ENCODE measurements around the gene REL. TPM values are rescaled to one million over a fixed set of nuclear protein-coding genes. Genes with fewer than 3 reads are reported as not detected.
"Not testable (repeated sequence)": the region's sequence is repeated elsewhere in the genome, so short reads cannot be mapped to it uniquely, and the experiment has no call there.

The REL gene
- total RNA-seq, 1 experiment from 2014 or later = 7.1 TPM

DNA sequence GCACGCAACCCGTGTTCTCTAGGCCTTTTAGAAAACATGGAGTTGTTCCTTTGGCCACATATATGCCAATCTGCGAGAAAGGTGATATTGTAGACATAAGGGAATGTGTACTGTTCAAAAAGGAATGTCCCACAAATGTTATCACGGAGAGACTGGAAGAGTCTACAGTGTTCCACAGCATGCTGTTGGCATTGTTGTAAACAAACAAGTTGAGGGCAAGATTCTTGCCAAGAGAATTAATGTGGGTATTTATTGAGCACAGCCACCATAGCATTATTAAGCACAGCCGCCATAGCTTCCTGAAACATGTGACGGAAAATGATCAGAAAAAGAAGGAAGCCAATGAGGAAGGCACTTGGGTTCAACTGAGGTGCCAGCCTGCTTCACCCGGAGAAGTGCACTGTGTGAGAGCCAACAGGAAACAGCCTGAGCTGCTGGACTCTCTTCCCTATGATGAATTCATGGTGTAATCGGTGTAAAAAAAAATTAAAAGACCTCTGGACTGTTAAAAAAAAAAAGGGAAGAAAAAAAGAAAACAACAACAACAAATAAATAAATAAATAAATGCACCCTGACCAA is 29.0 kb upstream of the REL start:
- Histone ChIP-seq H3K36me3 (no peaks in the 10 kb centered on the region), H3K9me3 (replicated peaks) (no peaks in the 10 kb centered on the region), H3K27ac (no peak overlapping the region), H3K27me3 (replicated peaks) (no peaks in the 10 kb centered on the region), H3K4me3 (no peak overlapping the region), H3K4me1 (replicated peaks) (no peaks in the 10 kb centered on the region)
- no peak for DNase-seq (ENCODE audit: low read depth in 1 of 2, low spot score in 2 of 2)

DNA sequence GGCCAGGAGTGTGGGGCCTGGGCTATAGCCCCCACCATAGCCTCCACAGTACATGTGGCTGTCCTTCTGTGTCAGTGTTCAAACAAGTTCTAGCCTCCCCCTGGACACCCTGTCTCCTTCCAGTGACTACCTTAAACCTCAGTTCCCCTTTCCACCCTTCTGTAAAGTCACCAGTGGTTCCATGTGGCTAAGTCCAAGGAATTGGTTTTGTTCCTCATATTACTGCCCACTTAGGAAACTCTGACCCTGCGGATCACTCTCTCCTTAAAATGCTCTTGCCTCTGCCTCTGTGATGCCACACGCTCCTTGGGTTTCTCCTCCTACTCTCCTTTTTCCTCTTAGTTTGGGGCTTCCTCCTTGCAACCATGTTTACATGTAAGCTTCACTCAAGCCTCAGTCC is 27.8 kb upstream of the REL start:
- Histone ChIP-seq H3K4me1 (replicated peaks) (no peaks in the 10 kb centered on the region), H3K4me3 (no peak overlapping the region), H3K27me3 (replicated peaks) (no peaks in the 10 kb centered on the region), H3K36me3 (no peaks in the 10 kb centered on the region), H3K27ac (no peak overlapping the region), H3K9me3 (replicated peaks) (no peaks in the 10 kb centered on the region)
- DNase-seq (ENCODE audit: low read depth in 1 of 2, low spot score in 2 of 2) = no peak

DNA sequence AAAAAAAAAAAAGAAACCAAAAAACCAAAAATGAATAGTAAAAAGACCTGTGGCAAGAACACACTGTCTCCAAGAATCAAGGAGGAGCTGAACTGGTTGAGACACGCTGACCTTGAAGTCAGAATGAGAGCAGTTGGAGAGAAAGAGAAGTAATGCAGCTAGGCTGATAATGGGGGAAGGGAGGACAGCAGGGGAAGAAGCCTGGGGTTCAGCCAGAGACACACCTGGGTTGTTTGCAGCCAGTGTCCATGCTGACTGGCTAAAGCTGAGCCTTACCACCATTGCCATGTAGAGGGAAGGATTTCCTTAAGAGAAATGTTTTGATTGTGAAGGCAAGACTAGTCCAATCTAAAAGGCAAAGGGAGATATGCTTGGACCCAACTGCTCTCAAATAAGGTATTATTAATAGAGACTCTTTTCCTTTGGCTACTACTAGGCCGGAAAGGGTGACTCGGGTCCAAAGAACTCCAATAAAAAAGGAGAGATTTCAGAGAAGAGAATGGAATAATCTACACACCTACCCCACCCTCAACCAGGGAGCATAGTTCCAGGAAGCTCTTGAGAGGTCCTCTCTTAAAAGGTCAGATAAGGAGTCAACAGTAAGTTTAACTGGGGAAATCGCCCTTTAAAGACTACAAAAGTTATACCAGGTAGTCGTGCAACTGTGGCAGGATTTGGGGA is 25.2 kb upstream of the REL start:
- Histone ChIP-seq H3K27me3 (replicated peaks) (no peaks in the 10 kb centered on the region), H3K9me3 (replicated peaks) (no peaks in the 10 kb centered on the region), H3K27ac (no peak overlapping the region), H3K4me3 (no peak overlapping the region), H3K4me1 (replicated peaks) (no peaks in the 10 kb centered on the region), H3K36me3 (no peaks in the 10 kb centered on the region)
- DNase-seq (ENCODE audit: low read depth in 1 of 2, low spot score in 2 of 2) = no peak

DNA sequence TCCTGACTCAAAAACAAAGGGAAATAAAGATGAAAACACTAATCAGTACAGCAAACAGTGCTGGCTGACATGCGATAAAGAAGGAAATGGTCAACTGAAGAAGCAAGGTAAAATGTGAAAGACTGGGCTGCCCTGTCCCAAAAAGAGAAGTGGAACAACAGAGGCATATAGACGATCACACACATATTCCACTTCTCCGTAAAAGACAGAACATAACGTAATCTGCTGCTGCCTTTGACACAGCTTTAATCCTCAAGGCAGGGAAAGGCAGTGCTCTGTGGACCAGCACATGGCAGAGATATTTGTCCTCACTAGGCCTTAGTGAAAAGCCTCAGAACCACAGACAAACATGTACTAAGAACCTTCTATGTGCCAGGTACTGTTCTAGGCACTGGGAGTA is 24.3 kb upstream of the REL start:
- DNase-seq (ENCODE audit: low read depth in 1 of 2, low spot score in 2 of 2) = no peak
- H3K27ac ChIP-seq = no peak overlapping the region
- H3K4me3 ChIP-seq = no peak overlapping the region
- H3K9me3 ChIP-seq (replicated peaks) = no peaks in the 10 kb centered on the region
- H3K36me3 ChIP-seq = no peaks in the 10 kb centered on the region
- no peaks in the 10 kb centered on the region for H3K27me3 ChIP-seq (replicated peaks)
- H3K4me1 ChIP-seq (replicated peaks) = no peaks in the 10 kb centered on the region

DNA sequence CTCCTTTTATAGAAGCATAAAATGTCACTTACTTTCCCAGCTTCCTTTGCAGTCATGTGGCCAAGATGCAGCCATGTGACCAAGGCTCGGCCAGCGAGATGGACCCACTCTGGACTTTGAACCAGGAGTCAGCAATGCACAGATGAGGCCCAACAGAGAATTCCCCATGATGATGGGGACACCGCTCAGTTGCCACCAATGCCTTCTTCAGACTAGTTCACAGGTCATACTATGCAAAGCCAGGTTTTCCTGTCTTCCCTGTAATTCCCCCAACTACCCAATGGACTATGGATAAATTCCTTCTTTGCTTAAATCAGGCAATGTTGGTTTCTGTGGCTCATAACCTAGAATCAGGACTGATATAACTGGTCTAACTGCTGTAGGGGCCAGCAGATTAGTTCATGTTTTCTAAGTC is 22.5 kb upstream of the REL start:
- H3K4me1 ChIP-seq (replicated peaks) = no peaks in the 10 kb centered on the region
- no peak overlapping the region for H3K27ac ChIP-seq
- DNase-seq (ENCODE audit: low read depth in 1 of 2, low spot score in 2 of 2) = no peak
- no peaks in the 10 kb centered on the region for H3K9me3 ChIP-seq (replicated peaks)
- H3K27me3 ChIP-seq (replicated peaks) = no peaks in the 10 kb centered on the region
- H3K4me3 ChIP-seq = no peak overlapping the region
- no peaks in the 10 kb centered on the region for H3K36me3 ChIP-seq

DNA sequence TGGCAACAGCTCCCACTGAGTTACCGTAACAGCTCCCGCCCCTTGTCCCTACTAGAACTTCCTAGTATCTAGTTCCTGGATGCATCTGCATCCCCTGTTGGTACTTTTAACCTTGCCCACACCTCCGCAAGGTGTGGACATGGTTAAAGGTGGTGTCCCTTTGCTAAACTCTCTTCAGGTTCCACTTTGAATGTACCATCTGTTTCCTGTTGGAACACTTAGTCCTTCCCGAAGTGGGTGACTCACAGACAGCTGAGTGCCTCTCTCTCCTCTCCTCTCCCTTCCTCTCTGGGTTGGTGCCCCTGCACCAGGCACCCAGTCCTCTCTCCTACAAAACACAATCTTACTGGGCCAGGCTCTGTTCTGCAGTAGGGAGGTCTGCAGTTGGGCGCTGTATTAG is 19.6 kb upstream of the REL start:
- Histone ChIP-seq H3K9me3 (replicated peaks) (no peaks in the 10 kb centered on the region), H3K27me3 (replicated peaks) (no peaks in the 10 kb centered on the region), H3K4me1 (replicated peaks) (no peaks in the 10 kb centered on the region), H3K27ac (no peak overlapping the region), H3K4me3 (no peak overlapping the region), H3K36me3 (no peaks in the 10 kb centered on the region)
- peak in 1 of 2 experiments; percentile 16 for DNase-seq (ENCODE audit: low read depth in 1 of 2, low spot score in 2 of 2)

DNA sequence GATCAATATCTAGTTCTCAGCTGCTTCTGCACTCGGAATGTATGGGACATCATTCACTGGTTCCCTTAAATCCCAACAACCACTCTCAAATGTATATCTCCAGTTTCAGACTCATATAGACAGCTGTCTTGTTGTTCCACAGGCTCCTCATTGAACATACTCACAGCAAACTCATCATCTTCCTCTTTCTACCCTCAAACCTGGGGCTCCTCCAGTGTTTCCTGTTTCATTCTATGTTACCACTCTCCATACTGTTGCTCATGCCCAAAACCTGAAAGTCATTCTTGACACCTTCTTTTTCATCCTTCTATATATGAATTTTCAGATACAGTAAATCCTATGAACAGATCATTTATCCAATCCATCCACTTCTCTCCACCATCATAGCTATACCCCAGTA is 18.7 kb upstream of the REL start:
- Histone ChIP-seq H3K27me3 (replicated peaks) (no peaks in the 10 kb centered on the region), H3K27ac (no peak overlapping the region), H3K36me3 (no peaks in the 10 kb centered on the region), H3K4me3 (no peak overlapping the region), H3K4me1 (replicated peaks) (no peaks in the 10 kb centered on the region), H3K9me3 (replicated peaks) (no peaks in the 10 kb centered on the region)
- no peak for DNase-seq (ENCODE audit: low read depth in 1 of 2, low spot score in 2 of 2)

DNA sequence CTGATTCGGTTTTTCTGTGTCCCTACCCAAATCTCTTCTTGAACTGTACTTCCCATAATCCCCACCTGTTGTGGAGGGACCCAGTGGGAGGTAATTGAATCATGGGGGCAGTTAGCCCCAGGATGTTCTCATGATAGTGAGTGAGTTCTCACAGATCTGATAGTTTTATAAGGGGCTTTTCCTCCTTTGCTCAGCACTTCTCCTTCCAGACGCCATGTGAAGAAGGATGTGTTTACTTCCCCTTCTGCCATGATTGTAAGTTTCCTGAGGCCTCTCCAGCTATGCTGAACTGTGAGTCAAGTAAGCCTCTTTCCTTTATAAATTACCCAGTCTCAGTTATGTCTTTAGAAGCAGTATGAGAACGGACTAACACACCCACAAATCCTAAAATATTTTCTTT is 16.0 kb upstream of the REL start:
- H3K27me3 ChIP-seq (replicated peaks); H3K36me3 ChIP-seq; H3K4me3 ChIP-seq; H3K9me3 ChIP-seq (replicated peaks); H3K27ac ChIP-seq; DNase-seq (ENCODE audit: low read depth in 1 of 2, low spot score in 2 of 2); H3K4me1 ChIP-seq (replicated peaks): not testable (repeated sequence)

DNA sequence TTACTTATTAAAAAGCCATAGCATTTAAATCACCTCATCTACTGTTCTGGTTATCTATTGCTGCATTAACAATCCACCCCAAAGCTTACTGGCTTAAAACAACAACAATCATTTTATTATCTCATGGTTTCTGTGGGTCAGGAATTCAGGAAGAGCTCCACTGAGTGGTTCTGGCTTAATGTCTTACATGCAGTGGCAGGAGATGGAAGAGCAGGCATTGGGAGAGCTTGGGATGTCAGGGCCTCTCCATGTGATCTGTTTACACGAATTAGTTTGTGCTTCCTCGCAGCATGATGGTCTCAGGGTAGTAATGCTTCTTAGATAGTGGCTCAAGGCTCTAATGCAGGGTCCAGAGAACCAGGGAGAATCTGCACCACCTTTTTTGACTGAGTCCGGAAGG is 14.4 kb upstream of the REL start:
- H3K36me3 ChIP-seq = no peaks in the 10 kb centered on the region

DNA sequence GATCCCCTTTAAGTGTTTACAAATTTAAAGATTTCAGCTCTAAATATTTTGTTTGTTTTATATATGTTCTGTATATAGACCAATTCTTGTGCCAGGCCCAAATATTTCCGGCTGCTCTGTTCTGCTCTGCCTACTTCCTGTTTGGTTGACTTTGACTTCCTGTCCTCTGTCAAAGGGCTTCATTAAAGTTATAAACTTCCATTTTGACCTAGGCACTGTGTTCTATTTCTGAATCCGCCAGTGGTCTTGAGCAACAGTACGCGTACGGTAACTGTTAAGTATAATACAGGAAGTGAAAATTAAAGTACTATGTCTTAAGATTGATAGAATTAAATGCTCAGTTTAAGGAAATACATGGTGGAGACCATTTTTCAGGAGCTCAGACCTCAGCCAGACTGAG is 13.5 kb upstream of the REL start:
- no peaks in the 10 kb centered on the region for H3K9me3 ChIP-seq (replicated peaks)
- no peaks in the 10 kb centered on the region for H3K36me3 ChIP-seq
- H3K4me1 ChIP-seq (replicated peaks) = no peaks in the 10 kb centered on the region
- H3K27ac ChIP-seq = no peak overlapping the region
- DNase-seq (ENCODE audit: low read depth in 1 of 2, low spot score in 2 of 2) = no peak
- H3K4me3 ChIP-seq = no peak overlapping the region
- no peaks in the 10 kb centered on the region for H3K27me3 ChIP-seq (replicated peaks)

More for the DNA sequence above, 14.4 kb upstream of the REL start:
- Histone ChIP-seq H3K27me3 (replicated peaks) (no peaks in the 10 kb centered on the region), H3K4me1 (replicated peaks) (no peaks in the 10 kb centered on the region), H3K4me3 (no peak overlapping the region), H3K27ac (no peak overlapping the region), H3K9me3 (replicated peaks) (no peaks in the 10 kb centered on the region)
- DNase-seq (ENCODE audit: low read depth in 1 of 2, low spot score in 2 of 2) = no peak

DNA sequence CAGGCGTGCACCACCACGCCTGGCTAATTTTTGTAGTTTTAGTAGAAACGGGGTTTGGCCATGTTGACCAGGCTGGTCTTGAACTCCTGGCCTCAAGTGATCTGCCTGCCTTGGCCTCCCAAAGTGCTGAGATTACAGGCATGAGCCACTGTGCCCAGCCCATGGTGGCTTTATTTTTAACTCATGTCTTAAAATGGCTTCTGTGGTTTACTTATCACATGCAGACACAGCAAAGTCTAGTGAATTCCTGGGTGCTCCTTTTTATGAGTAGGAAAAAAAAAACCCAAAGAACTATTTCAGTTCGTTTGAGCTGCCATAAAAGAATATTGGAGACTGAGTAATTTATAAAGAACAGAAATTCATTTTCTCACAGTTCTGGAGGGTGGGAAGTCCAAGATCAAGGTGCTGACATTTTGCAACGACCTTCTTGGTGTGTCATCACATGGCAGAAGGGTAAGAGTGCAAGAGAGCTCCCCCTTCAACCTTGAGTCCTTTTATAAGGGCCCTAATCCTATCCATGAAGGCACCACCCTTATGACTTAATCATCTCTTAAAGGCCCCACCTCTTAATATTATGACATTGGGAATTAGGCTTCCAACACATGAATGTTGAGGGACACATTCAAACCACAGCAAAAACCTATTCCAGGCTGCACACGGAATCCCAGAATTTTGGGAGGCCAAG is 12.6 kb upstream of the REL start:
- Histone ChIP-seq H3K27me3 (replicated peaks) (no peaks in the 10 kb centered on the region), H3K36me3 (no peaks in the 10 kb centered on the region), H3K4me3 (no peak overlapping the region), H3K27ac (no peak overlapping the region), H3K9me3 (replicated peaks) (no peaks in the 10 kb centered on the region), H3K4me1 (replicated peaks) (no peaks in the 10 kb centered on the region)
- DNase-seq (ENCODE audit: low read depth in 1 of 2, low spot score in 2 of 2) = no peak

DNA sequence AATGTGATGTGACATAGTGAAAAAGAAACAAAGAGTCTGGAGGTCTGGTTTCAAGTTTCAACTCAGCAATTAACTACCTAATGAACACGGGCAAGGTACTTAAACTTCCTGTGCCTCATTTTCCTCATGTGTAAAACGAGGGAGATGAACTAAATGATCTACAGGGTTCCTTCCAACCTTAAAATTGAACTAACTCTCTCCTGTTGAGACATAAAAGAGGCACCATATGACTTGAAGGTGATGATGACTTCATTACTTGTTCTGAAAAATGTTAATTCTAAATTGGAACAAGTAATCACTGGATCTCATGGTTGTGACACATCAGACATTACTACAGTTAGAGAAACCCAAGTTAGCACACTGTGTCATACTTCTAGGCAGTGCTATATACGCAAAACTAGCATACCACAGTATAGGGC is 8.9 kb upstream of the REL start:
- no peaks in the 10 kb centered on the region for H3K27me3 ChIP-seq (replicated peaks)
- no peak overlapping the region for H3K27ac ChIP-seq
- H3K4me1 ChIP-seq (replicated peaks) = no peaks in the 10 kb centered on the region
- no peaks in the 10 kb centered on the region for H3K9me3 ChIP-seq (replicated peaks)
- no peaks in the 10 kb centered on the region for H3K36me3 ChIP-seq
- H3K4me3 ChIP-seq = no peak overlapping the region
- DNase-seq (ENCODE audit: low read depth in 1 of 2, low spot score in 2 of 2) = no peak

DNA sequence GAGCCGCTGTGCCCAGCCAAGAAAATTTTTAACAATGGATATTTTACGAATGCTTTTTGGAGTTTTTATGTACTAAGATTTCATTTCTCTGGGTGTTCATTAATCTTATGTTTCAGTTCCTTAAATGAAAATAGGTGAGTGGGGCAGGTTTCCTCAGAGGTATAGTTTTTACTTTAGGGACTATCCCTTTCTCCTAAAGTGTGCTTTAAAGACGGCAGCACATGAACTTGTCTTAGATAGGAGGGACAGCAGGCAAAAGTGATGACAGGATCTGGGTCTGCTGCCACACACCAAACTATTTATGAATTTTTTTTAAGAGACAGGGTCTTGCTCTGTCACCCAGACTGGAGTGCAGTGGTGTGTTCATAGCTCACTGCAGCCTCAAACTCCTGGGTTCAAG is 8.0 kb upstream of the REL start:
- Histone ChIP-seq H3K27ac (no peak overlapping the region), H3K4me1 (replicated peaks) (no peaks in the 10 kb centered on the region), H3K4me3 (no peak overlapping the region), H3K9me3 (replicated peaks) (no peaks in the 10 kb centered on the region), H3K36me3 (no peaks in the 10 kb centered on the region), H3K27me3 (replicated peaks) (no peaks in the 10 kb centered on the region)
- no peak for DNase-seq (ENCODE audit: low read depth in 1 of 2, low spot score in 2 of 2)

DNA sequence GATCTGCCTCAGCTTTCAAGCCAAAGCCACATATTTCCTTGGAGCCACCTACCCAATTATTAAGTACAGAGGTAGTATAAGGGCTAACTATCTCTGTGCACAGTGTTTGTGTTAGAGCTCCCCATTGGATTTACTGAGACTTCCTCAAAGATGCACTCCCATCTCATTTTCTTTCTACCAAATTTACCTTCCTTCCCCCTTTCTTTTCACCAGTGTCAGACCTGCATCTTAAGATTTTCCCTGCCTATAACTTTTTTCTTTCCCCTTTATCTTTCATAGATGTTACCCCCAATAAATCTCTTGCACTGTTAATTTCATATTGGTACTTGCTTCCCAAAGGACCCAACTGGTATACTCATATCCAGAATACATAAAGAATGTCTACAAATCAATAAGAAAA is 5.9 kb upstream of the REL start:
- Histone ChIP-seq H3K27me3 (replicated peaks) (no peaks in the 10 kb centered on the region), H3K9me3 (replicated peaks) (no peaks in the 10 kb centered on the region), H3K4me3 (no peak overlapping the region), H3K4me1 (replicated peaks) (0 out of 2 replicates have a peak, but pooled peaks cover 2% of the 10 kb centered on the region), H3K36me3 (no peaks in the 10 kb centered on the region), H3K27ac (no peak overlapping the region)
- DNase-seq (ENCODE audit: low read depth in 1 of 2, low spot score in 2 of 2) = no peak
